HepG2 (cell line): Measurements from ENCODE around the gene USP2.

Experiments used
- MYNN ChIP-seq: sonication (generic); formaldehyde crosslinking; IDR thresholded peaks from 2 replicates; pipeline ENCODE4 v1.4.0; 2020; ENCODE audit warnings: mild to moderate bottlenecking, low read depth, missing genetic modification reagents
- NFE2L1 ChIP-seq: sonication (generic); formaldehyde crosslinking; IDR thresholded peaks from 2 replicates; pipeline ENCODE4 v1.4.0; 2020; ENCODE audit warnings: missing genetic modification reagents, mild to moderate bottlenecking, borderline replicate concordance
- POLR2A ChIP-seq, 2 experiments: IDR thresholded peaks; 2 replicates each; pipeline ENCODE4 v1.6.1; 2011; ENCODE audit warnings: low read depth in 2 of 2, low read length in 2 of 2, mild to moderate bottlenecking in 1 of 2, moderate library complexity in 1 of 2; ENCODE audit not compliant: insufficient read depth in 1 of 2
- SIN3A ChIP-seq: IDR thresholded peaks from 2 replicates; pipeline ENCODE4 v1.6.1; 2011; ENCODE audit warnings: low read depth, mild to moderate bottlenecking, control low read depth, low read length, borderline replicate concordance
- USF2 ChIP-seq, 2 experiments: sonication (generic) in 1 of 2; formaldehyde crosslinking in 1 of 2; IDR thresholded peaks; 2 replicates each; pipeline versions ENCODE4 v1.5.1 to v1.6.1; 2011 to 2020; ENCODE audit warnings: borderline replicate concordance in 1 of 2, low read depth in 1 of 2, low read length in 1 of 2, mild to moderate bottlenecking in 1 of 2, missing genetic modification reagents in 1 of 2, moderate library complexity in 1 of 2
- ZNF20 ChIP-seq: sonication (generic); formaldehyde crosslinking; IDR thresholded peaks from 2 replicates; pipeline ENCODE4 v1.4.0; 2020; ENCODE audit warnings: mild to moderate bottlenecking, moderate library complexity, missing genetic modification reagents
- ZNF296 ChIP-seq: sonication (generic); formaldehyde crosslinking; conservative IDR thresholded peaks from 2 replicates; pipeline ENCODE4 v1.5.0; 2020; ENCODE audit warnings: mild to moderate bottlenecking, missing genetic modification reagents
- ZNF432 ChIP-seq: sonication (generic); formaldehyde crosslinking; IDR thresholded peaks from 2 replicates; pipeline ENCODE4 v1.5.0; 2020; ENCODE audit warnings: missing genetic modification reagents, mild to moderate bottlenecking, borderline replicate concordance
- ZNF609 ChIP-seq: sonication (generic); formaldehyde crosslinking; IDR thresholded peaks from 2 replicates; pipeline ENCODE4 v1.4.0; 2020; ENCODE audit warnings: mild to moderate bottlenecking, missing genetic modification reagents, borderline replicate concordance
- ZNF687 ChIP-seq: sonication (generic); formaldehyde crosslinking; IDR thresholded peaks from 2 replicates; pipeline ENCODE4 v1.5.1; 2020; ENCODE audit warnings: mild to moderate bottlenecking, missing genetic modification reagents, moderate library complexity
- ZNF691 ChIP-seq: sonication (generic); formaldehyde crosslinking; IDR thresholded peaks from 2 replicates; pipeline ENCODE4 v1.4.0; 2020; ENCODE audit warnings: missing genetic modification reagents, low read depth, mild to moderate bottlenecking, borderline replicate concordance

- TF ChIP-seq SIN3A (no peak), ZNF296 (no peak), USF2 (IDR thresholded peaks at IDR 0.05; ENCODE audit: low read depth, low read length) (no peak), USF2 (CRISPR knock-in tag; IDR thresholded peaks at IDR 0.05; ENCODE audit: borderline replicate concordance) (no peak), NFE2L1 (no peak), ZNF691 (CRISPR knock-in tag) (no peak), MYNN (CRISPR knock-in tag) (no peak), ZNF687 (CRISPR knock-in tag) (no peak), ZNF20 (CRISPR knock-in tag) (no peak), ZNF609 (CRISPR knock-in tag) (no peak), ZNF432 (CRISPR knock-in tag) (no peak), POLR2A (IDR thresholded peaks at IDR 0.05; ENCODE audit: insufficient read depth in 1 of 2, low read depth in 2 of 2, low read length in 2 of 2) (no peak)
Observed at GRCh38 chr11:119417726-119418540, 36.4 kb upstream of the USP2 start.
